GM13976 (cell line): ENCODE data around the gene PHF8.

Experiments
- DNase-seq: peaks from one replicate; pipeline ENCODE4 v3.0.0; 2012; ENCODE audit warnings: low spot score
- CTCF ChIP-seq: IDR thresholded peaks from 2 replicates; pipeline ENCODE4 v1.5.1; 2012; ENCODE audit warnings: borderline replicate concordance, mild to moderate bottlenecking; ENCODE audit not compliant: insufficient read depth; ENCODE audit errors: extremely low read depth, missing control alignments, control extremely low read depth
- in situ Hi-C: fragments of 300-500 bp; cut with MboI; formaldehyde crosslinking; loops from one replicate; pipeline ENCODE4 v1.12.0; 2022; ENCODE audit warnings: low sequenced_read_pairs, mixed read lengths, inconsistent platforms; ENCODE audit not compliant: unreplicated experiment

The PHF8 gene

GRCh38 chrX:54044126-54044876 is at the start of gene PHF8:
Gene PHF8 (minus strand): TSS chrX:54044473. CDS start chrX:54042728, 1,745 bp downstream.
- in situ Hi-C loops, result no loop called here

GRCh38 chrX:54093571-54093970 is 49.3 kb upstream of the PHF8 start:
- DNase-seq, result no peak
- in situ Hi-C loops, result no loop called here
- no peak for TF ChIP-seq CTCF

More at GRCh38 chrX:54044126-54044876, at the start of gene PHF8:
- TF ChIP-seq CTCF, result no peak
- DNase-seq, result peak; percentile 88

- no peak for TF ChIP-seq CTCF
- in situ Hi-C loops, result no loop called here
- no peak for DNase-seq
These were observed 48.9 kb upstream of the PHF8 start for GRCh38 chrX:54093159-54093558.

- DNase-seq, result no peak
- in situ Hi-C loops, result no loop called here
- TF ChIP-seq CTCF, result no peak
These were observed 46.6 kb upstream of the PHF8 start for GRCh38 chrX:54090880-54091279.

GRCh38 chrX:54089191-54089590 is 44.9 kb upstream of the PHF8 start:
- no peak for DNase-seq
- in situ Hi-C loops, result no loop called here
- no peak for TF ChIP-seq CTCF

GRCh38 chrX:54087661-54088060 is 43.4 kb upstream of the PHF8 start:
- in situ Hi-C loops, result no loop called here
- DNase-seq, result no peak
- TF ChIP-seq CTCF, result no peak

- DNase-seq, result no peak
- TF ChIP-seq CTCF, result no peak
- in situ Hi-C loops, result no loop called here
These were observed 41.4 kb upstream of the PHF8 start for GRCh38 chrX:54085666-54086065.
